GM18519 (cell line): ENCODE results near the gene FAM181B.

Source experiments
- ATAC-seq: cut with Tn5 transposase; IDR thresholded peaks from one replicate; pipeline ENCODE4 v1.9.1; 2021; ENCODE audit warnings: mild to moderate bottlenecking, moderate library complexity; ENCODE audit not compliant: unreplicated experiment, low FRiP score

Gene FAM181B

DNA sequence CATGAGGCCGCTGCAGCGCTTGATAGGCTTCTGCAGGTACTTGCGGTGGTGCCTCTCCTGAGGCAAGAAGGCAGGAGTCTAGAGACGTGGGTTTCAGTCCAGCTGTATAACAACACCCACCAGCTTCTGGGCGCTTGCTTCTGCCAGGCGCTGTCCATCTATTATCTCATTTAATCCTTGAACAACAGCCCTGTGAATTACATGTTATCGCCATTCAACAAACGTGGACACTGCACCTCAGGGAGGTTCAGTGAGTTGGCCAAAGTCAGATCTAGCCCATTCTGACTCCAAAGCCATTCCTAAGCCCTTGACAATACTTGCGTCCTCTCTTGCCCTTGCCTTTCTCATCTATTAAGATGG, 436 bp upstream of the FAM181B start:
- ATAC-seq = no peak

DNA sequence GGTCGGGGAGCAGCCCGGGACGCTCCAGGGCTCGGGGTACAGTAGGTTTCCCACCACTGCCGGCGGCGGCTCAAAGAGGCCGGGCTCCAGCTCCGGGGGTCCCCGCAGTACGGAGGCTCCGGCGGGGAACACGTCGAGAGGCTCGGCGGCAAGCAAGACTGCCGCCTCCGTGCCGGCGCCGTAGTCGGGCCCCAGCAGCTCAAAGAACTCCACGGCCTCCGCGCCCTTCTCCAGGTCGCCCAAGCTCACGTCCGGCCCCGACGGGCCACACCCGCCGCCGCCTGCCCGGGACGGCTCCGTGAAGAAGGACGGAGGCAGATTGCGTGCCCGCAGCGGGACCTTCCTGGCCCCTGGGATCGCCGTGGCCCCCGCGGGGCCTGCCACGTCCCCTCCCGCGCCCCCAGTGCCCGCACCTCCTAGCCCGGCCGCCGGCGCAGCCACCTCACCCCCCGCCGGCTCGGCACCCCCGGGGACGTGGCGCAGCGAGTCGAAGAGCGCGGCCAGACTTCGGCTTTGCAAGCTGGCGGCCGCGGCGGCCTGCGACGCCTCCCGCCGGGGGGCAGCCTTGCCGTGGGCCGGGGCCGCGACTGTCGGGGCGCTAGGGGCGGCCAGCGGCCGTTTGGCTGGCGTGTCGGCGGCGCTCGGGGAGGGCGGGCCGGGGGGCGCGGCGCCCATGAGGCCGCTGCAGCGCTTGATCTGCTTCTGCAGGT, 775 bp downstream of the FAM181B start:
- ATAC-seq = no peak

DNA sequence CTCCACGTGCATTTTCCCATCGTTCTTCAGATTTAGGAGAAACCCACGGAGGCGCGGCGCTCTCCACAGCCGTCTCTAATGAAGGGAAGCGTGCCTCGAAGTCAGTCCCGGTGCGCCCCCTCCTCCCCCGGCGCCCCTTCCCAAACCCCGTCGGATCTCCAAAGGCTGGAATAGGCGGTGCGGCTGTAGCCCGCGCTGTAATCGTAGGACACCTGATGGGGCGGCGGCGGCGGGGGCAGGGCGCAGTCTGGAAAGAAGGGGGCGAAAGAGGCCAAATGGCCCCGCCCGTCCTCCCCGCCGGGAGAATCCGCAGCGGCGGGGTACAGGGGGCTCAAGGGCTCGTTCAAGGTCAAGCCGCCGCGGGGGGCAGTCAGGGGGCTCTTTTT, 1.3 kb downstream of the FAM181B start:
- no peak for ATAC-seq

DNA sequence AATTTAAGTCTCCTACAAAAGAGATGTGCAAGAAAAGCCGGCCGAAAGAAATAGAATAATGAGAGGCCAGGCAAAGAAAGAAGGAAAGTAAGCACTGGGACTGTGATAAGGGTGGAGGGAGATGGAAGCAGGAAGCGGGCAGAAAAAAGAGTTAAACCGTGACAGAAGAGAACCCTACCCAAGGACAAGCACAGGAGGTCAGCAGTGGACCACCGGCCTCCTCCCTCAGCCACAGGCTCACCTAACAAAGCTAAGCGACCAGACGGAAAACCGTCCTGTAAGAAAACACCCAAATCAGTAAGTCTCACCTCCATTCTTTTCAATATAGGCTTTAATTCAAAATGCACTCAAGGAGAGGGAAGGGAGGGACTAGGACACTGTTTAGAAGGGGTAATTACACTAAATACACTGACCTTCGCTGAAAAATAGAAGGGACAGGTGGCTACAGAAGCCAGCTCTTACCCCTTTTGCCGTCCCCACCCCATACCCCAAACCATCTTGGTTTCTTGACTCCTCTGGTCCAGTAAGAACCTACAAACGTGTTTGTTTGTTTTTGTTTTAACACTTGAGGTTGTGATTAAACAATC, 1.9 kb downstream of the FAM181B start:
- ATAC-seq = no peak

DNA sequence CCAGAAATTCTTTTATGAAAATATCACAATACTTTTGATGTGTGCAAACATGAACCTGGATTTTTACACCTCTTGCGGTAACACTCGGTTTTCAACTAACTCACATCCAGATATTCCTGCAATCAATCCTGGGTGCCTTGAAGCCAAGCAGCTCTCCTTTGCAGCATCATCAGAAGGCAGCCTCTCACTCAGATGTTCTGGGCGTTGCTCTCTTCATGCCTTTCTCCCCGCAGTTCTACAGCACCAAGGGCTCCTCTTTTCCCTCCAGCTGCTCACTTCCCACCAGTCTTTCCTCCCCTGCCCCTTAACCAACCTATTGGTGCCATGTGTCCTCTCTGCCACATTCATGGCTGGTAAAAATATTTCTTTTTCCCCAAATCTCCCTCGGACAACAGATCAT, 2.9 kb downstream of the FAM181B start:
- no peak for ATAC-seq

DNA sequence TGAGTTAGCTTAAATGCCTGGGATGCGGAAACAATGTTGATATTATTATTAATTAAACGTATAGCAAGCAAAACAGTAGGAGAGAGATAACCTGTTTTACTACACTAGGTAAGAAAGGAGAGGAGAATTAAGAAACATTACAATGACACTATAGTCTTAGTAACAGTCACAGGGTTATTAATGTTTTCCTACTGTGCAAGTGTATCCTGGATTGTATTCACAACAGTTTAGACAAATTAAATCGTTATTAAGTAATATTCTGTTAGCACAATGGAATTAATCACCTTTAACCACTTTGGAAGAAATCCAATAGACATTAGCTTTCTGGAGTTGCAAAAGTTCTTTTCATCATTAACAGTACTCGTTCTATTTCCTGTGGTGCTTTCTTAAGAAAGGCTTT, 3.4 kb downstream of the FAM181B start:
- ATAC-seq = no peak

DNA sequence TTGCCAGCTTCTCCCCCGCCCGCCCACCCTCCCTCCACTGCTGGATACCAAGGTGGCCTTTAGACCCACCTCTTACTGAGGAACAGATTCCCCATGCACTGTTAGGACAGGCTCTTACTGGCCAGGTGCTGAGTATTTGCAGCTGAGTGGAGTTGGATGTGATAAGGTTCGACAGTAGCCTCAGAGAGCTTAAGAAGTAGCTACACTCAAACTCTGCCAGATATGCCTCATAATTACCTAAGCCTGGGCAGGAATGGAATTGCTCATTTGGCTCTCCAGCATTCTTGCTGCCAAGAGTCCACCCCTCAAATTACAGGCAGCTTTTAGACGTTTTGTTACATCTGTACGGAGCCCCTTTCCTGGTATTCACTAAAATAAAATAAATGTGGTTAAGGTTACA, 9.6 kb downstream of the FAM181B start:
- no peak for ATAC-seq

DNA sequence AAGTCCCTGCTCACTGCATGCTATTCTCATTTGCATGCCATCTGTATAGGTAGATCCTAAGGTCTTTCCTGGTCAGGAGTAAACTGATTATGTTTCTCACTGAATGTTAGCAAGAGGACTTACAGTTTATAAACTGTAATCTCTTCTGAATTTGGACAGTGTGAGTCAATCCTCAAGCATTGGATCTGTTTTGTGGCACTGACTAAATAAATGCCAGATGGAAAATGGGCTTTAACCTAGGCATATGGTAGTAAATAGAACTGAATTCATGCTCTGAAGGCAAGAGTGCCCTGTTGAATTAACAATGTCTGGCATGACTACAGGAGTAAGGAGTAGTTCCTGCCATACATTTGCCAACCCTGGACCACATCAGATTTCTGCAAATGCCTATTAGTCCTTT, 11.4 kb downstream of the FAM181B start:
- no peak for ATAC-seq

DNA sequence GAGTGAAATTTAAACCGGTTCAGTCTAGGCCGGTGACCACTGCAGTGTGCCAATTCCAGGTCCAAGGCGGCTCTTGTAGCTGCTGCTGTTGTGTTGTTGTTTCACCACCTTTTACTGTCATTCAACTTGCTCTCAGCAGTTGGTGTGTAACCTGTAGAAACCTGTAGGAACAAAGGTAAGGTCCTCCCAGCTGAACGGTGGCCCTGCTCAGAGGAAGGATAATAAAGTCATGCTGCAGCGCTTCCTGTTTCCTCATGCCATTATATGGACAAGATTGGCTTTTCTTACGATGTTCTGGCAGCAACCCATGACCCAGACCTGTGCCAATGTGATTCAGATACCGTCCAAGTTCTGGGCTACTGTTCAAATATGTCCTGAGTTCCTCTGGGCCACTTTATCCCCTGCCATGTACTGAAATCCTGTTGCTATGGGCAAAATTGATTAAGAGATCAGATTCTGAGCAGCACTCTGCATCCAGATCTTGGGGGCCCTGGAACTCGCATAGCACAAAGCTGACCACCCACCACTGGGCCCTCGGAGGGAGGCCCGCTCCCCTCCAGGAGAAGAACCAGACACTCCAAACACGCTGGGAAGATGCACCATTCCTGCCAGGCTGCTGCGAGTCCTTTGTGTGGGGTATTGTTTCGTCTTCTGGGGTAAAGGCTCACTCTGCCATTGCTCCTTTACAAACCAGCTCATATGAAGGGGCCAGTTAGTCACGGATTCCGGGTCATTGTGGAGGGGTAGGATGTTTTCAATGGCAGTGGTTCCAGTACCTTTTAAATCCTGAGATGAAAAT, 13.2 kb downstream of the FAM181B start:
- ATAC-seq = no peak

DNA sequence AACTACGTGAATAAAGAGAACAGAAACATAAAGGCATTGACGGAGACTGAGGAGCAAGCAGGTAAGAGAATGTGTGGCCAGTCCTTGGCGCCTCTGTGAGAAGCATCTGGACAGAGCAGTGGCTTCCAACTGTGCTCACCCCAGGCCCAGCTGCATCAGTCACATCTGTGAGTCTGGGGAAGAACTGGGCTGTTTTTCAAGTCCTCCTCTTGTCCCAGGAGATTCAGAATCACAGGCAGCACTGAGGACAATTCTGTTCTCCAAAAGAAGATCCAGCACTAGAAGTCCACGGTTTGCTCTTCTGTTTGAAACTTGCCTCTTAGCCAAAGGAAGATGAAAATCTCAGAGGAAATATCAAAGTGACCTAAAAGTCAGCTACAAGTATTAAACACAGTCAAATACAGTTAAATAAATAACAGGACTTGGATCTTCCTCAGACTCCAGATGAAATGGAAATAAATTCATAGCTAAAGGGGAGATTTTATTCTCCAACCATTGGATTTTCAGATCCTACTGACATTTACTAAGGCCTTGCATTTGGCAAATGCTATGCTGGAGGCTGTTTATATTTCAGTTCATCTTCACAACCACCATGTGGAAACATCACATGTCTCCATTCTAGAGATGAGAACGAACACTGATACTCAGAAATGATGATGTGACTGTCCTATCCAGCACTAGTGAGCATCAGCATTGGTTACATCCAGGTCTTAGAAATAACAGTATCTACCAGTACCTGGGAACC, 14.1 kb downstream of the FAM181B start:
- ATAC-seq = no peak

DNA sequence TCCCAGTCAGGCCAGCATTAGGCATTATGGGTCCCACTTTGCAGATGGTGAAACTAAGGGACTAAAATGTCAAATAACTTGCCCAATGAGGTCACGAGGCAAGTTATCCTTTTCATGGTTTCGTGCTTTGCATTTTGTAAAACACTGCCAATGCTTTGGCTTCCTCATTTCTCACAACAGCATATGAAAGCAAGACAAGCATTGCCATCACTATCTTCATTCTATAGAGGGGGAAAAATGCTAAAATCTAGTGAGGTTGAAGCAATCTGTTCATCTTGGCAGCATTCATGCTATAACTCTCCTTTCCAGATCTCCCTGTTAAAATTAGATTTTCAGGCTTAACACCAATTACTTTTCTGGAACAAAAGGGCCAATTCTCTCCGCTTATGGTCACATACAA, 14.8 kb downstream of the FAM181B start:
- ATAC-seq = no peak

DNA sequence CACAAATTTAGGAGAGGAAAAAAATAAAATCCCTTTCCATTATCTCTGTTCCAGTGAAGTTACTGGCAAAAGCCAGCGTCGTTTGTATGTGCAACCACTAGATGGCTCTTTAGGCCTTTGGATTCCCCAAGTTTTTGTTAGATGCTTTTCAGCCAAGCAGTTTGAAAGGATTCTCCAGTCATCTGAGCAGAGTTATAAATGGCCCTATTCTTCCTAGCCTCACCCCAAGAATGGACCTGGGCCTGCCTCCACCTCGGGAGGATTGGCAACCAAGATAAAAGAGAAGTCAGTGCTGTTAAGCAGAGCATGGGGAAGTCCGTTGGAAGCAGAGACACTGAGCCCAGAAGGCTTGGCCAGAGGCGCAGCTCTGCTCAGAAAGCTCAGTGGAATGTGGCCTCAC, 15.4 kb downstream of the FAM181B start:
- peak; percentile 59 for ATAC-seq

DNA sequence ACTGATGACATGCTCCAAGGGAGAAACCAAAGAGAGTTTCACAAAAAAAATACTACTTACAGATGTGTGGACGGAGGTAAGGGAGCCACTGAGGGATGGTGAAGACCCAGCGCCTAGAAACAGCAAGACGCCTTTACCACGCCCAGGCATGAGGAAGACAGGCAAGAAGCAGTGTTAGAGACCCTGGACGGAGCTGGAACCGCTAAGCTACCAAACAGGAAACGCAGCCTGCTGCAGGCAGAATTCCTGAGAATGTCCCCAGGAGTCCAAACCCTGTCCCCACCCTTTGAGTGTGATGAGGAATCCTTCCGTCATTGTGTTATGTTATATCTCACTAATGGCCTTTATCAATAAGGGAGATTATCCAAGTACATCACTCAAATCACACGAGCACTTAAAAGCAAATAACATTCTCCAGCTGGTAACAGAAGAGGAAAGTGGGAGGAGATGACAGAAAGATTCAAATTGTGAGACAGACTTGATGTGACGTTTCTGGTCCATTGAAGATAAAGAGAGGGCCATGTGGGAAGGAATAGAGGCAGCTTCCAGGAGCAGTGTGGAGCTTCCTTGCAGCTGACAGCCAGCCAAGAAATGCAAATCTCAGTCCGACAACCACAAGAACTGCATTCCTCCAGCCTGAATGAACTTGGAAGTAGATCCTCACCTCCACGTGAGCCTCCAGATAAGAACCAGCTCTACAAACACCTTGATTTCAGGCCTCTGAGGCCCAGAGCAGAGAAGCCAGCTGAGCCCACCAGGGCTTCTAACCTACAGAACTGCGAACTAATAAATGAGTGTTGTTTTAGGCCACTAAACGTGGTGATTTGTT, 19.1 kb downstream of the FAM181B start:
- no peak for ATAC-seq

DNA sequence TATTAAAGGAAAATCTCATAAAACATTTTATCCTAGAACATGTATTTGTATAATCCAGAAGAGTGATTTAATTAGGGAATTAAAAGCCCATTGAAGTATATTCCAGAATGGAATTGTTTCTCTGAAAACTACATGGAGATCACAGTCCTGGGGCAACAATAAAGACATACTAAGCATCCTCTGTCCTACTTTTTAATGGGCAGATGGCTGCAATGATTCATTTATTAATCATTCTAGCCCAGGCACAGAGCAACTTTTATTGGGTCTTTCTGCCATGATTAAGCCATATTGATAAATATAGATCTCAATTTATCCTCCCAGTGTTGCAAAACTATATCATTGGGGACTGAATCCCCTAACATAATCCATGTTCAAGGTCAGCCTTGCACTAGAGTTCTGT, 22.0 kb downstream of the FAM181B start:
- ATAC-seq = no peak

DNA sequence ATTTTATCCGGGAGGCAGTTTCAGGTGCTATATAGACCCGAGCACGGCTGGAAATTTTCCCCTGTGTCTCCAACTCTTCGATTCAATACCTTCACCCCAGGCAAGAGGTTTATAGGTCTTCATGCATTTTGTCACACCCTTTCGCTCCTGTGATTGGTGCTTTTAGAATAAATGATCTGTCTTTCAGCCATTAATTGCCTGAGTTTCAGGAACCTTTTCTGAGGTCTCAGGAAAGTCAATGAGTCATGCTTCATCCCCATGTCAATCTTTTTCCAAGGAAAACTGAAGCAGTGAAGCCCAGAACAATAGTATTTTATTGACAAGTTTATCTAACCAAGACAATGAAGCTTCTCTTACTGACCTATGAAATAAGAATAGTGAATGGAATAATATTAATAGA, 29.9 kb downstream of the FAM181B start:
- no peak for ATAC-seq

DNA sequence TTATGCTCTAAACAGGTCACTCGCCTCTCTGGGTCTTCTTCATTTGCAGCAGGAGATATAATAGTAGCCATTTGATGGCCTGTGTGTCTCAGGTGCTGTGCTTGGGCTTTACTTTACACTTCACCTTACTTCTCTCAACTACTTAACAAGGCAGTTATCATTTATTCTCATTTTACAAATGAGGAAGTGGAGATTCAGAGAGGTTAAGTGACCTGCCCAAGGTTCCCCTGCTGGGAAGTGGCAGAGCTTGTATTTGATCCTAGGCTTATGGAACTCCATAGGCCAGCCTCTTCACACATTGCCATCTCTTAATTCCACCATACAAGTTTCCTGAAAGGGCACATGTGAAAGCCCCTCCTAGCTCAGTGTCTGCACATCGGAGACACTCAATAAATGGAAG, 30.4 kb downstream of the FAM181B start:
- no peak for ATAC-seq

DNA sequence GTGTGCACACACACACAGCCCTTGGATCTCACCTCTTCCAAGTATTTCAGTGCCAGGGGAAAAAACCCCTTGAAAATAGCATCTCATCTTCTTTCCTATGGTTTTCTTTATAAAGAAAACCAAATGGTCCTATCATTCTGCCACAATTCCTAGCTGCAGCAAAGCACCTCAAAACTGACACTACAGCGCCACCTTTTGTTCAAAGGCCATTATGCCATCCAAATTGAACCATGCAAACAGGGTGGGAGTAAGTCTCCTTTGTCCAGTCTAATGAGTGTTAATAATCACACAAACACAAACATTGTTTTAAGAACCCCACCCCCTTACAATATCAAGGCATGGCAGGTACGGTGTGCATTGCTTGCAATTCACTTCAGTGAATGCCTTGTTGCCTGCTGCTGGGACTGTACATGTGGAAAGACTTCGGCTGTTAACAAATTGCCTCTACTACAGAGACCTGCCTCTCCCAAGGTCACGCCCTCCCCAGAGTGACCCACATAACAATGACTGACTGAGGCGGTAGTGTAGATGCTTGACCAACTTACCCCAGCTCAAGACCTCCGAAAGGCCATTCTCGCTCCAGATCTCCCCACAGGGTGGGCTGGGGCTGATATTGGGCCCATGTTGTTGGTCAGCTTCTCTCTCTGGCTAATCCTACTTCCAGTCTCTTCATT, 31.7 kb downstream of the FAM181B start:
- peak; percentile 76 for ATAC-seq

DNA sequence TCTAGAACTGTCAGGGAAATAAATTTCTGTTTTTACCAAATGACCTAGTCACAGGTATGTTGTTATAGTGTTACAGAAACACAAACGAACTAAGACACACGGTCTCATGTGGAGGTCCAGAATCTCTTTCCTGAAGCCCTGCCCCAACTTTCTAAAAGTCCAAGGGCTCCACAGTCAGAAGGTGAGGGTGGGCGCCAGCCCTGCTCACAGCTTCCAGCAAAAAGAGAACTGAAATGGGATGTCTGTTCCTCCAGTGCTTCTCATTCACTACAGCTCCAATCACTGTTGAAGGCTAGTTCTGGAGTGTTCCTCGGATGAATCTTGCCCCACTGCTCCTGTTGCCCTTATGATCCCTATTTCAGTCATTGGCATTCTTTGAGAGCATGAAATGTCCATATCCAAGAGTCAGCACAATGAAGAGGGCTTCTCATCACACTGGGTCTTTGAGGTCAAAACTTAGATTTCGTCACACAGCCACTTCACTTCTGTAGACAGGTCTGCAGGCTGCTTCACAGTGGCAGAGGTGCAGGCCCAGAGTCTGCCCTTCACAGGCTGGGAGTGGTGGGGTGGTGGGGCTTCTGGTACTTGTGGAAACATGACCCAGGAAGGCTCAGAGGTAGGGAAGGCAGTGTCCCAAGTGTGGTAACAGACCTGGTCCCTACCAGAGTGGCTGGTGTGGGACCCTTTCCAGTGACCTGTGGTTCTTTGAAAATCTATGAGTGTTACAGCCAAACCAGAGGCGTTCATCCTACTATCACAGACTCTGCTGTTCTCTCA, 34.9 kb downstream of the FAM181B start:
- ATAC-seq = no peak

DNA sequence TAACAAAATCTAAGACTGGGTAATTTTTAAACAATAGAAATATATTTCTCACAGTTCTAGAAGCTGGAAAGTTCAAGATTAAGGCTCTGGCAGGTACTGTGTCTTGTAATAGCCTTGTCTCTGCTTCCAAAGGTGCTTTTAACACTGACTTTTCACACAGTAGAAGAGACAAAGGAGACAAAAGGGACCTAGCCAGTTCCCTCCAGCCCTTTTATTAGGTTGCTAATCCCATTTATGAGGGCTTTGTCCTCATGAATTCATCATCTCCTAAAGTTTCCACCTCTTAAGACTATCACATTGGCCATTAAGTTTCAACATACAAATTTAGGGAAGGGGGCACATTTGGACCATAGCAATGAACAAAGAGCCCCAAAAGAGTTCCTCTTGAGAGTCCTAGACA, 40.7 kb downstream of the FAM181B start:
- ATAC-seq = no peak
